Uterus (tissue), 4 donors: Measurements from ENCODE around the gene YES1. TPM values are rescaled to one million over a fixed set of nuclear protein-coding genes. Genes with fewer than 3 reads are reported as not detected.

Experiments used
- DNase-seq, 2 donors: peaks; one replicate each; pipeline ENCODE4 v3.0.0-alpha.2; 2019 to 2020
- H3K27ac ChIP-seq, 2 donors: fragments of 200-600 bp; sonication (generic); 1 replicate in 1 of 2; 2 replicates in 1 of 2; pipeline ENCODE4 v1.5.1; 2016 to 2018
- H3K27me3 ChIP-seq, 2 donors: fragments of 200-600 bp; sonication (generic); one replicate each; pipeline ENCODE4 v1.5.1; 2018 to 2019; ENCODE audit warnings: control low read depth in 1 of 2
- H3K36me3 ChIP-seq, 2 donors: fragments of 200-600 bp; sonication (generic); one replicate each; pipeline ENCODE4 v1.5.1; 2019; ENCODE audit warnings: control low read depth in 1 of 2
- H3K4me1 ChIP-seq, 2 donors: fragments of 200-600 bp; sonication (generic); one replicate each; pipeline ENCODE4 v1.5.1; 2018 to 2019; ENCODE audit warnings: control low read depth in 1 of 2
- H3K4me3 ChIP-seq, 2 donors: fragments of 200-600 bp; sonication (generic); 1 replicate in 1 of 2; 2 replicates in 1 of 2; pipeline ENCODE4 v1.5.1; 2018 to 2019; ENCODE audit warnings: mild to moderate bottlenecking in 1 of 2
- H3K9me3 ChIP-seq, 2 donors: fragments of 200-600 bp; sonication (generic); one replicate each; pipeline ENCODE4 v1.5.1; 2019; ENCODE audit warnings: control low read depth in 1 of 2
- POLR2A ChIP-seq, 2 donors: fragments of 450-650 bp; IDR thresholded peaks; one replicate each; pipeline ENCODE4 v1.6.1; 2016; ENCODE audit warnings: antibody characterized with exemption in 2 of 2, mild to moderate bottlenecking in 1 of 2, moderate library complexity in 1 of 2
- intact Hi-C: fragments of 100-400 bp; cut with DNase I; formaldehyde crosslinking; loops from one replicate; pipeline ENCODE4 v1.15.1; 2023; ENCODE audit warnings: low total_unique reads
- total RNA-seq, 4 donors: library from RNA; depleted of rRNA in 3 of 4; stranded (reverse); fragments of >200 nt in 3 of 4; gene quantifications; one replicate each; pipeline versions ENCODE4 v1.1.0 to v1.2.4, GENCODE V29; 2014 to 2023
- TF ChIP-seq, protein P1 (sequence below), 4 experiments: fragments of 200-600 bp in 2 of 4; fragments of 450-650 bp in 2 of 4; sonication (generic) in 2 of 4; IDR thresholded peaks; one replicate each; pipeline ENCODE4 v1.5.1; 2016 to 2019; ENCODE audit warnings: antibody characterized with exemption in 4 of 4, mild to moderate bottlenecking in 2 of 4, moderate library complexity in 1 of 4
- donor health status: DM: yes; HTN: yes; CAD: no.

YES1 gene
- total RNA-seq, 4 donors from 2014 or later: 21.0 to 158 (median 37.0) TPM

DNA sequence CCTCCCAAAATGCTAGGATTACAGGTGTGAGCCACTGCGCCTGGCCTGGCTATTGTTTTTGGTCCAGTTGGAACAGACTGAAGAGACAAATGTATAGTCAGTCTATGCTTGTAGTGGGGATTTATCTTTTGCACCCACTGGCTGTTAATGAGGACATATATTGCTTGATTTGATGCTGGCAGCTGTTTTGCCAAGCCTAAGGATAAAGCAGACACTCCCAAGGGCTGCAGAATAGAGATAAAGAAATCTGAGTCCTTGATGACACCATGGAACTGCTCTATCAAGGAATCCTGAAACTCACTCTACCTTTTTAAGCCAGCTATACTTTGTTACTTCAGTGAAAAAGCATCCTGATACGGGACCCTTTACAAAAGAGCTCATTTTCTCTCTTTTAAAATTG lies 56.5 kb downstream of the YES1 start:
- Histone ChIP-seq H3K4me1 (no peaks in the 10 kb centered on the region), H3K36me3 (no peaks in the 10 kb centered on the region), H3K4me3 (no peak overlapping the region), H3K27ac (no peak overlapping the region), H3K27me3 (no peaks in the 10 kb centered on the region), H3K9me3 (no peaks in the 10 kb centered on the region)
- TF ChIP-seq, protein P1, sequence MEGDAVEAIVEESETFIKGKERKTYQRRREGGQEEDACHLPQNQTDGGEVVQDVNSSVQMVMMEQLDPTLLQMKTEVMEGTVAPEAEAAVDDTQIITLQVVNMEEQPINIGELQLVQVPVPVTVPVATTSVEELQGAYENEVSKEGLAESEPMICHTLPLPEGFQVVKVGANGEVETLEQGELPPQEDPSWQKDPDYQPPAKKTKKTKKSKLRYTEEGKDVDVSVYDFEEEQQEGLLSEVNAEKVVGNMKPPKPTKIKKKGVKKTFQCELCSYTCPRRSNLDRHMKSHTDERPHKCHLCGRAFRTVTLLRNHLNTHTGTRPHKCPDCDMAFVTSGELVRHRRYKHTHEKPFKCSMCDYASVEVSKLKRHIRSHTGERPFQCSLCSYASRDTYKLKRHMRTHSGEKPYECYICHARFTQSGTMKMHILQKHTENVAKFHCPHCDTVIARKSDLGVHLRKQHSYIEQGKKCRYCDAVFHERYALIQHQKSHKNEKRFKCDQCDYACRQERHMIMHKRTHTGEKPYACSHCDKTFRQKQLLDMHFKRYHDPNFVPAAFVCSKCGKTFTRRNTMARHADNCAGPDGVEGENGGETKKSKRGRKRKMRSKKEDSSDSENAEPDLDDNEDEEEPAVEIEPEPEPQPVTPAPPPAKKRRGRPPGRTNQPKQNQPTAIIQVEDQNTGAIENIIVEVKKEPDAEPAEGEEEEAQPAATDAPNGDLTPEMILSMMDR (IDR thresholded peaks at IDR 0.05): no peak
- TF ChIP-seq POLR2A (IDR thresholded peaks at IDR 0.05): no peak
- intact Hi-C loops: no loop called here
- no peak for DNase-seq

DNA sequence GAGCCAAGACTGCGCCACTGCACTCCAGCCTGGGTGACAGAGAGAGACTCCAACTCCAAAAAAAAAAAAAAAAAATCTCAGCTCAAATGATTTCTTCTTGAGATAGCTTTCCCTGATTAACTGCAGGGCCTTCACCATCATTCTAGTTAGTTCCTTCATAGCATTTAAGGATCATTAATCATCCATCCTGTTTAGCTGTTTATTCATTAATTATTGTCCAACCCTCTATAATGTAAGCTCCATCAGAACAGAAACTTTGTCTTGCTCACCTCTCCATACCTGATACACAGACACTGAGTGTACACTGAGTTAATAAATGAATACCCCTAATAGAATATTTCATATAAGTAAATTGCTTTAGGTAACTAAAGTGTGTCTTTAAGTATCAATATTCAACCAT lies 57.4 kb downstream of the YES1 start:
- H3K4me1 ChIP-seq: no peaks in the 10 kb centered on the region
- no peak overlapping the region for H3K27ac ChIP-seq
- H3K27me3 ChIP-seq: no peaks in the 10 kb centered on the region
- H3K4me3 ChIP-seq: no peak overlapping the region
- intact Hi-C loops: no loop called here
- H3K36me3 ChIP-seq: no peaks in the 10 kb centered on the region
- DNase-seq: no peak
- no peaks in the 10 kb centered on the region for H3K9me3 ChIP-seq
- TF ChIP-seq, protein P1 (IDR thresholded peaks at IDR 0.05): no peak
- TF ChIP-seq POLR2A (IDR thresholded peaks at IDR 0.05): no peak

DNA sequence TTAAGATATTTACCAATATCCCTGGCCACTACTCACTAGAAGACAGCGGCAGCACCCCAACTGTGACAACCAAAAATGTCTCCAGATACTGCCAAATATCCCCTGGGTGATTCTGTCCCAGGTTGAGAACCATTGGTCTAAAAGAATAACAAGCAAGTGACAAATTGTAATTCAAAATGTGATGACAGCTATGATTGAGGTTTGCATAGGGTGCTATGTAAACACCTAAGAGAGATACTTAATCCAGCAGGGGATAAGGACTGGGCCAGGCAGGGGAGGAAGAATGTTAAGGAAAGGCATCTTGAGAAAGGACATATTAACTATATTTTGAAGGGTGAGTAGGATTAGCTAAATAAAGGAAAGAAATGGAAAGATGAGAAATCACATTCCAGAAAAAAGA lies 61.6 kb downstream of the YES1 start:
- no peak overlapping the region for H3K27ac ChIP-seq
- H3K27me3 ChIP-seq: no peaks in the 10 kb centered on the region
- no peaks in the 10 kb centered on the region for H3K4me1 ChIP-seq
- no peak for DNase-seq
- H3K4me3 ChIP-seq: no peak overlapping the region
- H3K9me3 ChIP-seq: no peaks in the 10 kb centered on the region
- TF ChIP-seq, protein P1 (IDR thresholded peaks at IDR 0.05): no peak
- no peak for TF ChIP-seq POLR2A (IDR thresholded peaks at IDR 0.05)
- intact Hi-C loops: no loop called here
- H3K36me3 ChIP-seq: no peaks in the 10 kb centered on the region

DNA sequence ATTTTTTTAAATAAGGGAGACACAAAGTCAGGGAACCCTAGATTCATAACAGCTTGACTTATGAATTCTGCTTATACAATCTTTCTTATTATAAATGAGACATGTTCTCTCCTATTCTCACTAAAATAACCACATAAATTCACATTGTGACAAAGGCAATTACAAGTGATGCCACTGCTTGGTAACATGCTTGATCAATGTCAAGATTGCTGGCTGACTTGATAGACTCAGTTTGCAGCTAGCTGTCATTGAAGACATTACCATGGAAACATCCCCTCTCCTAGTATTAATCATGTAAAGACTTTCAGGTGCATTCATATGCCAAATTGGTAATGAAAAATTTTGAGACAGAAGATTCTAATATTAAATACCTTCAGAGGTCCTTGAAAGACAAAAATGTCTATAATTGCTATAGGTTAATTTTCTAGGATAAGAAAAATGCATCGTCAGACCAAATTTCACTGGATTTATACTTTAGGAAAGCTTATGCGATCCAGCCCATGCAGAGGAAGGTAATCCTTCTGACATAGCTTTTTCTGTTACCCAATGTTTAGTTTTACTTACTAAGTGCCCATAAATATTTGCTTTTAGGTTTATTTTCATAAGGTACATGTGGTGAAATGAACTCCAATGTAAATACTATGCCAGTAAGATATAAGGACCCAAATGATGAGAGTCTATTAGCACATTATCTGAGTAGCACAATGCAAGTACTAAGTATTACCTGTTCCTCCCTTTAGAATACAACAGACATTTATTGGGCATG lies 67.0 kb downstream of the YES1 start:
- Histone ChIP-seq H3K27ac (no peak overlapping the region), H3K27me3 (no peaks in the 10 kb centered on the region), H3K4me1 (no peaks in the 10 kb centered on the region), H3K36me3 (no peaks in the 10 kb centered on the region), H3K4me3 (no peak overlapping the region), H3K9me3 (no peaks in the 10 kb centered on the region)
- TF ChIP-seq POLR2A (IDR thresholded peaks at IDR 0.05): no peak
- TF ChIP-seq, protein P1 (IDR thresholded peaks at IDR 0.05): no peak
- DNase-seq: no peak
- intact Hi-C loops: loop anchor here (5.0 kb wide), 1 partner anchor 92 kb away; no protein-coding TSS in a partner anchor

- Histone ChIP-seq H3K4me3 (no peak overlapping the region), H3K9me3 (no peaks in the 10 kb centered on the region), H3K27ac (no peak overlapping the region), H3K27me3 (no peaks in the 10 kb centered on the region), H3K36me3 (no peaks in the 10 kb centered on the region), H3K4me1 (no peaks in the 10 kb centered on the region)
- DNase-seq: no peak
- TF ChIP-seq, protein P1 (IDR thresholded peaks at IDR 0.05): peak; percentile 63 to 81 (median 74)
- no peak for TF ChIP-seq POLR2A (IDR thresholded peaks at IDR 0.05)
- intact Hi-C loops: loop anchor here (5.0 kb wide), 1 partner anchor 95 kb away; no protein-coding TSS in a partner anchor
Measured at GRCh38 chr18:741931-742512, 70.0 kb downstream of the YES1 start.
